GM20431 (cell line): Measurements from ENCODE around the gene STK32A.

Experiments used
- in situ Hi-C: fragments of 300-500 bp; cut with MseI, MboI; formaldehyde crosslinking; loops from one replicate; pipeline ENCODE4 v1.15.0; 2020; ENCODE audit warnings: low sequenced_read_pairs; ENCODE audit not compliant: unreplicated experiment

Gene STK32A

DNA sequence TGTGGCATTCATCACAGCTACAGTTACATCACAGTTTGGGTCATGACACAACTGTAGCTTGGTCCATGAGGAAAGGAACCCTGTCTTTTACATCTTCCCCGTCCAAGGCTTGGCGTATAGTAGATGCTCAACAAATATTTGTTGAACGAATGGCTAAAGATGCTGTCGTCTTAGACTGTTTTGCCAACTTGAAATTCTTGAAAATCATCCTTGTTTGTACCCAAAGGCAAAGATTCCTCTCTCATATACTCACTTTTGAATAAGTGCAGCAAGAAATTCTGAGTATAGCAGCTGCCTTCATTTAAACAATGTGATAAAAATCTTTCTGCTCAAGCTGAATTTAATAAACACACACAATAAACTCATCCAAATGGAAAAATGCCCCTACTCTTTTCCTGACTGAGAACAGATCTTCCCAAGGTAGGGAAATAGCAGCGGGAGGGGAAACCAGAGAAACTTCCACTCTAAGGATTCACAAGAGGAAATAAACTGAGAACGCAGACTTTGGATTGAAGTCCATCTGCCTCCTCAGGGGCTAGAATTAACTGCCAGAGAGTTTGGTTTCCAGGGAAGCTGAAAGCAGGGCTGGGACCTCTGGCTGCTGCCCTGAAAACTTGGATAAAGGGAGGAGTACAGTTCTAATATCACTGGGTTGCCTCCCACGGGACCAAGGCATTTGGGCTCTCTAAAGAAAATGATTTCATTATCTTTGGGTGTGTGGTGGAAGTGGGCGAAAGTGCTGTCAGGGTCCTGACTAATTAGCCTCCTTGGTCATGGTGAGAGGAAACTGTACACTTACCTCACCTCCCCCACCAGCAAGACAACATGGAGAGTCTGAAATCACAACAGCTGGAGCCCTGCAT lies 175.9 kb downstream of the STK32A start:
- in situ Hi-C loops, result no loop called here

DNA sequence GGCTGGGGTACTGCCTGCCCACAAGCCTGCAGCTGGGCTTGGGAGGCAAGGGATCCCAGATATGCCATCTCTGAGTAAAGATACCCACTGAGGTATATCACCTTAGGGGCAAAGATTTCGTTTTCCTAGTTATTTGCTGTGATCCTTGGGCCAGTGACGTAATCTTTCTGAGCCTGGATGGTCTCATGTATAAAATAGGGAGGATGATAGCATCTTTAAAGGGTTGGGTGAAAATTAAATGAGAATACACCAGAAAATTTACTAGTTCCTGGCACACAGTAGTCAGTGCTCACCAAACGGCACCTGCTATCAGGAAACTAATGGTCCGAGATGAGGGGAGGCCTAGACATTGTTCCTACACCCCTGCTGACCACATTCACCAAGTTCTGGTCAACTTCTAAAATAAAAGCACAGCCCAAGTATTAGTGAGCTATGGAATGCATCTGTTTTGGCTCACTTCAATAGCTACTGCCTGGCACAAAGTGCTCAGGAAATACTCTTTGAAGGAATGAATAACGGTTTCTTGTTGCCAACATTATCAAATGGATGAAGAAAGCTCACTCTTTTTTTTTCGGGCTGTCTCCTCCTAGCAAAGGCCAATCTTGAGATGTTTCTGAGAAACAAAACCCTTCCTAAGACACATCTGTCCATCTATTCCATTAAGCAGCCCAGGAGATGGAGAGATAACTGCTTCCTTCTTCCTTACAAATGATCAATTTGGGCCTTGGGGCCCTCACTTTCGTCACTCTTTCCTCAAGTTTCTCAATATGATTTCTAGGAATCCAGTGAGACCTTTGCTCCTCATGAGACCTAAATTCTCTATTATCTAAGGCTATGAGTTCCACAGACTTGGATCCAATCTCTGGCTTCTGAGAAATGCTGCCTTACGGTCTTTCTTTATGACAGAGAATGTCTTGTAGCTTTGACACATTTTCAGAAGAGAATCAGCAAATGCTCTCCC lies 176.8 kb downstream of the STK32A start:
- in situ Hi-C loops, result no loop called here

DNA sequence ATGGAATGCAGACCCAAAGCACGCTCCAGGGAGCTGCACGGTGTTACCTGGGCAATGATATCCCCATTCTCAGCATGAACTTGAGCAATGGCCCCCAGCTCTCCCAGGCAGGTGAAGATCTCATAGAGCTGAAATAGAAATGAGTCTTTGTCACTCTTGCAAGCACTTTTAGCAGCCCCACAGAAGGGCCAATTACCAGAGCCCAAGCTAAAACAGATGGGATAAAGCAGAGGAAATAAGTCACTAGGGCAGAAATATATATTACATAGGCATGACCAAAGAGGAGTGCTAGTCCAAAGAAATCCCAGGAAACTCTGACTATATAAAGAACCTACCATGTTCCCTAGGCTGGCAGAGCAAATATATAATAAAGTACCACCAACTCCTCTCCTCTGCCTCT lies 177.7 kb downstream of the STK32A start:
- in situ Hi-C loops, result no loop called here

DNA sequence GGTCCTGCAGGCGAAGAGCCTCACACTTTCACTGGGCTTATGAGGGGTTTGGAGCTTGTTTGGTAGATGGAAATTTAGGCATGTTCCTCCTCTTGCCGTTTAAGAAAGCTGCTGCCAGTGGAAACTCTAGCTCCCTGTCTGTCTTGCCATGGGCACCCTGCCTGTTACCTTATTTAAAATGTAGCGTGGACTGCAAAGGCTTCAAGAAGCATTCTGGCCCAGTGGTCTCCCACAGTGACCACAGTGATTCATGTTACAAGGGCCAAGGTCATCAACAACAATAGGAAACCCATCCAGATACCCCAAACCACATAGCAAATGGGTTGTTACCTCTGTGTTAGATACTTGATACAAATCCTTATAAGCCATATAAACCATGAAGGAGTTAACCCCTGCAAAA lies 178.4 kb downstream of the STK32A start:
- in situ Hi-C loops, result no loop called here

DNA sequence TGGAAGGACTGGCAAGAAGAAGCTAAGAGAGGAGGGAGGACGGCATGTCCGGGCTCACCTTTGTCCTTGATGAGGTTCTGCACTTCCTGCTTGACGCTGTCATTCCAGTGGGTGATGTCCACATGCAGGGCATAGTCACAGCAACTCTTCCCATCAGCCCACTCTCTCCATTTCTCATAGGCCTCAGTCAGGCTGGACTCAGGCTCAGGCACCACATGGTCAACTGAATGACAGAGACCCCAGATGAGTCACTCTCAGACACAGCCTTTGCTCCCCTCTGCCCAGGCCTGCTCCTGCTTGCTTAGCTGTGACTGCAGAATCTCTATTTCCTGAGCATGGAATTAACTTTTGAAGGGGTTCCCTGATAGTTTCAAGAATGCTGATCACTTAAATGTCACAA lies 180.8 kb downstream of the STK32A start:
- in situ Hi-C loops, result no loop called here

DNA sequence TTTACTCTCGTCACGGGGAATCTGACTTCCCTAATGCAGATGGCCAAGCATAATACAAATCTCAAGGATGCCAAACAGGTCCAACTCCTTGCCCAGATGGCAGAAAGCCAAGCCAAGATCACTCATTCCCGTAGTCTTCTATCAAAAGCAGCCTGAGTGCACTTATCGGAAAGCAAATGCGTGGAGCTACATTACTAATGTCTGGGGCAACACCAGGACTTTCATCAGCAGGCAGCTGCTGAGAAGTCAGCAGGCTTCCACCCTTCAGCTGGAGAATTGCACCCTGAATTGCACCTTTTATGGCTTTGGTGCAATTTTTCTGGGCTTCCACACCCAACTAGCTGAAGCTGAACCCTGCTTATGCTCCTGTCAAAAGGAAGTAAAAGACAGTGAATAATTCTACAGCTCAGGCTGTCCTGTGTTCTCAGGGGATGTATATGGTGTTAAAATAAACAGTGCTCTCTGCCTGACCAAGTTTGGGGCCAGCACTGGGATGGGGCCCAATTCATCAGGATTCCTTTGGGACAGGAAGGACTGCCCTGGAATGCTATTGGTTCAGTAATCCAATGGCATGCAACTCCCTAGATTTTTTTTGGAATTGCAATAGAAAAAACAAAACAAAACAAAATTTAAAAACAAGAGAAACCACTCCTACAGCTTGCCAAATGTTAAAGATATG lies 182.4 kb downstream of the STK32A start:
- in situ Hi-C loops, result no loop called here

DNA sequence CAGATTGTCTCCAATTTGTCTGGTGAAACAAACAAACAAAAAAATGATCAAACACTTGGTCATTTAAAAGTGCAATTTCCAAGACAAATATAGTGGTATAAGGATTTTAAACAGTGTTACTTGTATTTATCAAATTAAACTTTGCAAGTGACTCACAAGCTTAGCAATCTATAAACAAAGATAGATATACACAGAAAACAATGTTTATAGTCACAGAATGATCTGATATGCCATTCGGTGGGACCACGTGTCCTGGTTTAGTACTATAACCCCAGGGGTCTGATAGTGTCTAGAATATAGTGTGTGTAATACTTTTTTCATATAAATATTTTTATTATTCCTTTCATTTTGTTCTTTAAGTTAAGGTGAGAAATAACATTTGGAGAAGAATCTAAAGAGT lies 183.8 kb downstream of the STK32A start:
- in situ Hi-C loops, result no loop called here

DNA sequence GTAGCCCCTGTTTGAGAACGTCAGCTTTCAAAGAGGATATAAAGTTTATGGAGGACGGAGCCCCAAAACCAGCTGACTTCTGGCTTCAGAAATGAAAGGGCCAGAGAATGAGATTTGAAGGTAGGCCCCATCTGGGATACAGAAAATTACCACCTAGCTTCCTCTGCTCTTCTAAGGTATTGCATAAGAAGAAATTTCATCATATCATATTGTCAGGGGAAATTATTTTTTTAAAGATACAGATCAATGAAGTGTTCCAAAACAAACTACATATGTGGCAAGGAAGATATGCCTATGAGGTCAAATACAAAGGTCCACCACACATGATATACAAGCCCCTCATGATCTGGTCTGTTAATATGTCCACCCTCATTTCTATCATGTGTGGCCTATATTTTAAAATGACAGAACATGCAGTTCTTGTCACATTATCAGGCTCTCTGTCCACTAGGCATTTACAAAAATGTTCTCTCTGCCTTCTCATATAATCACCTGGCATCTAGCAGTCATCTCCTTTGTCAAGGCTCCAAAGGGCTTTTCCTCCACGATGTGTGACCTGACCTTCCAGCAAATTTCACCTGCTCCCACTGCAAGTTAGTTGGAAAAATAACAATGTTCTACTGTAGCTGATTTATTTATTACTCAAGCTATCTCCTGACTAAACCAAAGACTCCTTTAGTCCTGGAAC lies 192.0 kb downstream of the STK32A start:
- in situ Hi-C loops, result no loop called here

DNA sequence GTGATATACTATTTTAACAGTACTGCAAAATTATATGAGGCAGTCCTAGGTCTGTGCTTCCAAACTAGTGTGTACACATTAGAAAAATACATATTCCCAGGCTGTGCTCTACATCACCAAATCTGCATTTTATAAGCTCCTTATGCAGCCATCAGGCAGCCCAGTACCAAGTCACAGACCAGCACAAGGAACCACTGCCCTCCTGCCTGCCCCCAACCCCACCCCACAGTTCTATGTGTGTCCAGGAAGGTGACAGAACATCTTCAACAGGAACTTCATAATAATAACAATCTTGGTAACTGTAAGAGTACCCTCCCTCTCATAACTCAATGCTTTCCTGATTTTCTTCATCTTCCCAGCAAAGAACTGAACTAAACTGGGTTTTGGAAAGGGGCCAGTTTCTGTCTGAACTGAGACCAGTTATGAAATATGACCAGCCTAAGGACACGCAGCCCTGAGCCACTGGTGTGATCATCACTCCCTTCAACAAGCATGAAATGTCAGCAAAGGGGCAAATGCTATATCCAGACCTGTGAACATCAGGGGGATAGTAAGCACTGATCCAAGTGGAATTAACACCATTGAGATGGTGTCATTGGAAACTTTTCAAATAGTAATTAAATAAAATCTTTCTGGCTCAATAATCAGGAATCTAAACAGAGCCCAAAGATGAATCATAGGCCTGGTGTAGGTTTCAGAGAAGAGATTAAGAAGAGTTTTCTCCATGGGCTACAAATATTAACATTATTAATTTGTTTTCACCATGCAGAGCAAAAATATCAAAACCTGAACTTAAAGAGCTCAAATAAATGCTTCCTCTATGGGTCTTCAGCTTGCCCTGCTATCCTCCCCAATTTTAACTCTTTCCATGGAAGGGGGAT lies 192.9 kb downstream of the STK32A start:
- in situ Hi-C loops, result no loop called here

DNA sequence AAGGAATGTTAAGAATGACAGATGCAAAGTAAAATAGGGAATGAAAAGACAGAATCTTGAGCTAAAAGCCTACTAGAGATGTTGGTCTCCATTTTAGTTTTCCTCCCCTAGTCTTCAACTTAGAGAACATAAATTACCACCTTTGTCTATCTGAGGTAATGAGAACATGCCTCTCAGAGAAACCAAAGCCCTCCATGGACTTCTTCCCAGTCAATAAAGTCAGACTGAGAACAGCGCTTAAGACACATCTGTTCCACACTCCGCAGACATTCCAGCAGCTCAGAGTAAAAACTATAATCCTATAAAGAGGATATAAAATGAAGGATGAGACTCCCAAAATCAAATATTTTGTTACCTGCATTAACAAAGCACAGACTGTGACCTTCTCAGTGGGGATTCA lies 195.8 kb downstream of the STK32A start:
- in situ Hi-C loops, result no loop called here

DNA sequence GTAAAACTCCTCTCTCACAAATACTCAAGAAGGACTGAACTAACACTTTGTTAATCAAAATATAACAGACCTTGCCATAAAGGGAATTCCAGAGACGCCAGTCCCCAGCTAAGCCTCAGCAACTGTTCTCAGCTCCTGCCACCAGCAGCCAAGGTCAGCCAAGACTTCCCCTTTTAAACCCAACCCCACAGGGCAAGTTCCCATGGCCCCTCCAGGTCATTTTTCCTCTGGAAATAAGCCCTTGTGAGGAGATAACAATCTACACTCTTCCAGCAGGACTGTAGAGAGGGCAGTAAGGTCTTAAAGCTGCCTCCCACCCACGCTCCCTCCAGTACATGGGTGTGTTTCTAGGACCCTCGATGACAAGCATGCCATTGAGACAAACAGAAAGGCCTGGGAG lies 196.8 kb downstream of the STK32A start:
- in situ Hi-C loops, result no loop called here

DNA sequence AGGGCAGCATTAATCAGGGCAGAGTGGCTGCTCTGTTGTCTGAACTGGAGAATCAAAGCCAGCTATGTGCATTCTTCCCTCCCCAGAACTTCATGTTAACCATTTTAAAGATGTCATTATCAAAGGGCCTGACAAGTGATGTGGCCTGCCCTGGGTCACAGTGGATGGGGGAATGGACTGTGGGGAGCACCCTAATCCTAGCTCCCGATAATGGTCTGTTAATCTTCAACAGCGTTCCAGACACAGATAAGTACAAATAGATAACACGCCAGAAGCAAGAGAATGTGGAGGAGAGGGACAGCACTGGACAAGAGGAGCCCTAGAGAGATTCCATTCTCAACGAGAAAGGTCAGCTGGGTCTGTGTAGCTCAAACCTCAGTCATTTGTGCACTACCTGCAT lies 197.5 kb downstream of the STK32A start:
- in situ Hi-C loops, result no loop called here

DNA sequence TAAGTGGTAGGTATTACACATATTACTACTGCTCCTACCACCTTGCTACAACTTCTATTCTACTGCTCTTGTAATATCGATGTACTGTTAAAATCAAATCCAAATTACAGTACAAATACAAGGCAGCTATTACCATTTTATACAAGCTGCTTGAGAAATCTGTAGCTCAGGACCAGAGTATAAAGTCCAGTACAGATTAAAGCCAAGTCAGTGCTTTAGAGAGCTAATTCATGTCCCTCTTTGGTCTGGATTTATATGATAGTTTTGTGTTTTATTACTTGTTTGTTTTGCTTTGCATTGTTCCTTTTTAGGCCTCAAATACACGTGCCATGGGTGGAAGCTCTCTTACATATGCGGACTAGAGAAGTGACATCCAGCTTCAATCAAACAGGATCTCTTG lies 199.2 kb downstream of the STK32A start:
- in situ Hi-C loops, result no loop called here

DNA sequence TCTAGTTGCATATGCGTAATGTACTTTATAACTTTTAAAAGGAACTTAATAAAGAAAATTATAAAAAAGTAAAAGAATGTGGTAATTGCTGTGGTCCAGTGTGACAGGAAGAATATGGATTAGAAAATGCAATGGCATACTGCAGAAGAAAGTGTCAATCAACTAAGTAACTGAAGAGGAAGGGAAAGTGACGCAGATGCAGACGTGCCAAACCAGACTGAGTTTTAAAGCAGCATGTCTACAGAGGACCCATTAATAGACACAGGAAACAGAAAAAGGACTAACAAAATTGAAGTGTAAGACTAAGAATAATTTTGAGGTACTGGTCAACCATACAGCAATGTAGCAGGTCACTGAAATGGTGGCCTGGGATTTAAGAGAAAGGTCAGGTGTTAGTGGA lies 201.8 kb downstream of the STK32A start:
- in situ Hi-C loops, result no loop called here

DNA sequence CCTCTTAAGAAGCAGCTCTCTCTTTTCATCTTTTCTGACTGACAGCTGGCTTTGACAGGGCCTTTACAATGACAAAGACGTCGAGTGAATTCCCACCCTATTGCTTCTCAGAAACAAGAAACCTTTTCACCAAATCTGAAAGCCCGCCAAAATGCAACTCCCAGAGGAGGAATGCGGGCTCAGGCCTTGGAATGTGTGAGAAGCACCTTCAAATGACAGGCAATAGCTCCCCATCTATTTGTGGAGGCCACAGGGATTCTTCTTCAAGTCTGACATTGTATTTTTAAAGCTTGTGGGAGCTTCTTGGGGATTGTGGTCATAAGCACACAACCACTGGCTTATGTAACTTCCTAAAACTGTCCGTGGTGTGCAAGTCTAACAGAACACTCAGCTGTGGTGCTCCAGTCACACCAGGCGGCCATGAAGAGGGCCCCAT lies 202.4 kb downstream of the STK32A start:
- in situ Hi-C loops, result no loop called here
